Calu3 (cell line): Measurements from ENCODE around the gene COL18A1. TPM values are rescaled to one million over a fixed set of nuclear protein-coding genes. Genes with fewer than 3 reads are reported as not detected.

Source experiments
- BruUV-seq: library from RNA; stranded (reverse); fragments of 400-500 nt; replicated peaks from 2 replicates; lab custom pipeline; 2021; lab: Mats Ljungman, UMichigan
- CTCF ChIA-PET: fragments of 300-600 bp; sonication (Branson Sonifier 250); formaldehyde crosslinking; loops from one replicate; lab custom pipeline; 2022; ENCODE audit warnings: antibody characterized with exemption; lab: Charles Lee
- DNase-seq: peaks from one replicate; pipeline ENCODE4 v3.0.0; 2022
- H3K27ac Mint-ChIP-seq: one replicate; pipeline ENCODE4 v1.8.0; 2022; ENCODE audit warnings: mixed read lengths; ENCODE audit not compliant: unreplicated experiment
- H3K27me3 Mint-ChIP-seq: one replicate; pipeline ENCODE4 v1.8.0; 2022; ENCODE audit warnings: mixed read lengths; ENCODE audit not compliant: unreplicated experiment
- H3K36me3 Mint-ChIP-seq: one replicate; pipeline ENCODE4 v1.8.0; 2022; ENCODE audit warnings: mild to moderate bottlenecking, moderate library complexity, mixed read lengths; ENCODE audit not compliant: insufficient read depth, unreplicated experiment
- H3K4me1 Mint-ChIP-seq: one replicate; pipeline ENCODE4 v1.8.0; 2022; ENCODE audit warnings: mild to moderate bottlenecking, low read depth, mixed read lengths; ENCODE audit not compliant: unreplicated experiment
- H3K4me3 Mint-ChIP-seq: one replicate; pipeline ENCODE4 v1.8.0; 2022; ENCODE audit warnings: mild to moderate bottlenecking, low read depth, moderate library complexity, mixed read lengths; ENCODE audit not compliant: unreplicated experiment
- H3K9me3 Mint-ChIP-seq: one replicate; pipeline ENCODE4 v1.8.0; 2022; ENCODE audit warnings: low read depth, mixed read lengths; ENCODE audit not compliant: unreplicated experiment
- intact Hi-C: fragments of 100-400 bp; cut with micrococcal nuclease; formaldehyde crosslinking; loops from one replicate; pipeline ENCODE4 v1.10.0; 2022; ENCODE audit not compliant: unreplicated experiment
- total RNA-seq: library from RNA; stranded (reverse); gene quantifications from 2 replicates; pipeline ENCODE4 v1.2.3, GENCODE V29; 2022
- TF ChIP-seq, protein P1 (sequence below): fragments of 200-600 bp; IDR thresholded peaks from one replicate; pipeline ENCODE4 v1.8.0; 2022; ENCODE audit warnings: antibody characterized with exemption; ENCODE audit not compliant: unreplicated experiment

COL18A1 gene
- total RNA-seq, 1 experiment from 2014 or later: 82.9 TPM

DNA sequence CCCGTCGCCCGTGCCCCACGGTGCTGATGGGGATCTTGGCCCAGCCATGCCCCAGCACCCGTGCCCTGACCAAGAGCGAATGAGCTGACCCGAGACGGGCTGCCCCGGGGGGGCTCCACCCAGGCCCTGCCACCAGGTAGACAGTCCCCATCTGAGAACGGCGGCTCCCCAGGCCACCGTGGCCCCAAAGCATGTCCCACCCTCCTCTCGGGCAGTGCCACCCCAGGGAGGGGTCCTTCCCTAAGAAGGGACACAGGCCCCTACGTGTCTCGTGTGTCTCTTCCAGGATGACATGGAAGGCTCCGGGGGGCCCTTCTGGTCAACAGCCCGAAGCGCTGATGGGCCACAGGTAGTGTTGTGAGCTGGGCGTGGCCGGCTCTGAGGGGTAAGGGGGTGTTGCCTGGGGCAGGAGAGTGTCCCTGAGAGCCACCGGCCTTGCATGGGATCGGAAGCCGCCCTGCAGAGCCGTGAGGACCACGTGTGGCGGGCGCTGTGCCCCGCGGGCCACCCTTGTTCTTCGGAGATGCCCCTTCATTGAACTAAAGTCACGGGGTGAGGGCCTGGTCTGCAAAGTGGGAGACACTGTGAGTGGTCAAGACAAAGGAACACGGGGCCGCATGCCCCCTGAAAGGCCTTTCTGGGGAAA lies 82.3 kb downstream of the COL18A1 start:
- TF ChIP-seq, protein P1, sequence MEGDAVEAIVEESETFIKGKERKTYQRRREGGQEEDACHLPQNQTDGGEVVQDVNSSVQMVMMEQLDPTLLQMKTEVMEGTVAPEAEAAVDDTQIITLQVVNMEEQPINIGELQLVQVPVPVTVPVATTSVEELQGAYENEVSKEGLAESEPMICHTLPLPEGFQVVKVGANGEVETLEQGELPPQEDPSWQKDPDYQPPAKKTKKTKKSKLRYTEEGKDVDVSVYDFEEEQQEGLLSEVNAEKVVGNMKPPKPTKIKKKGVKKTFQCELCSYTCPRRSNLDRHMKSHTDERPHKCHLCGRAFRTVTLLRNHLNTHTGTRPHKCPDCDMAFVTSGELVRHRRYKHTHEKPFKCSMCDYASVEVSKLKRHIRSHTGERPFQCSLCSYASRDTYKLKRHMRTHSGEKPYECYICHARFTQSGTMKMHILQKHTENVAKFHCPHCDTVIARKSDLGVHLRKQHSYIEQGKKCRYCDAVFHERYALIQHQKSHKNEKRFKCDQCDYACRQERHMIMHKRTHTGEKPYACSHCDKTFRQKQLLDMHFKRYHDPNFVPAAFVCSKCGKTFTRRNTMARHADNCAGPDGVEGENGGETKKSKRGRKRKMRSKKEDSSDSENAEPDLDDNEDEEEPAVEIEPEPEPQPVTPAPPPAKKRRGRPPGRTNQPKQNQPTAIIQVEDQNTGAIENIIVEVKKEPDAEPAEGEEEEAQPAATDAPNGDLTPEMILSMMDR: no peak
- Mint-ChIP-seq H3K27me3 (no peaks in the 10 kb centered on the region), H3K4me1 (no peaks in the 10 kb centered on the region), H3K4me3 (no peak overlapping the region), H3K36me3 (peaks cover 13% of the 10 kb centered on the region), H3K27ac (no peak overlapping the region), H3K9me3 (no peaks in the 10 kb centered on the region)
- intact Hi-C loops: no loop called here
- CTCF ChIA-PET: interaction anchor here (0.6 kb wide), 1 partner anchor 9 kb away, joined by 3 read pairs; no protein-coding TSS in a partner anchor
- DNase-seq: no peak
- BruUV-seq: no TSS peak

GRCh38 chr21:45487891-45488600 lies 83.1 kb downstream of the COL18A1 start:
- no peak overlapping the region for H3K27ac Mint-ChIP-seq
- no TSS peak for BruUV-seq
- no peaks in the 10 kb centered on the region for H3K9me3 Mint-ChIP-seq
- intact Hi-C loops: no loop called here
- TF ChIP-seq, protein P1: no peak
- no peaks in the 10 kb centered on the region for H3K4me1 Mint-ChIP-seq
- no peak overlapping the region for H3K4me3 Mint-ChIP-seq
- peaks cover 18% of the 10 kb centered on the region for H3K36me3 Mint-ChIP-seq
- no peak for DNase-seq
- H3K27me3 Mint-ChIP-seq: no peaks in the 10 kb centered on the region
- CTCF ChIA-PET: interaction anchor here (0.6 kb wide), 1 partner anchor 10 kb away, joined by 3 read pairs; no protein-coding TSS in a partner anchor

DNA sequence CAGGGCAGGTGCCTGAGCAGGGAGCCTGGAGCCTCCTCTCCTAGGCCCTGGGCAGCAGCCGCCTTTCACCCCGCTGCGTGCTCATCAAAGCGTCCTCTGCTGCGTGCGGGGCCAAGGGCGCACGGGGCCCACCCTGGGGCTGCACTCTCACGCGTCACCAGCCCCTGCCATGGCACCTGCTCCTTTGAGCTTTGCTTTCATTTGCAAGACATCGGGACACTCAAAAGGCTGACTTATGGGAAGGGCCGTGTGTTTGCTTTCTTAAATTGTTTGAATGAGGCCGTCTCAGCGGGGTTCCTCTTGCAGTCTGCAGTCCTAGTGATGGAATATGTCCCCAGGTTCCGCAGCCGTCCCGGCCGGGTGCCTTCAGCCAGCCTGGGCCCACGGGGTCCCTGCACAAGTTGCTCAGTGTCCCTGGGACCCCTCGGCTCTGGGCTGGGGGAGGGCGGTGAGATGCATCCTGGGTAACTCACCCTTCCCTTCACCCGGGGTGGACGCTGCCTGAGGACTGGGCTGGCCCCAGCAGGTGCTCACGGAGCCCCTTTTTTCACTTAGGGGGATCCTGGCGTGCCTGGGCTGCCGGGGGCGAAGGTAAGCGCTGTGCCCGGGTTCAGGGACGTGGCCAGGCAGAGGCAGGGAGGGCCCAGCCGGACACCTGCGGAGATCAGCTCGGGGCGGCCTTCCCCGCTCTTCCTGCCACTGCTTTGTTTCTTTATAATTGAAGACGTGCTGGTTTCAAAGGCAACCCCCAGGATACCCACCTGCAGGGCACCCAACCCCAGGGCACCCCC lies 84.2 kb downstream of the COL18A1 start:
- TF ChIP-seq, protein P1: no peak
- intact Hi-C loops: no loop called here
- Mint-ChIP-seq H3K4me1 (no peaks in the 10 kb centered on the region), H3K36me3 (peaks cover 16% of the 10 kb centered on the region), H3K27ac (no peak overlapping the region), H3K4me3 (no peak overlapping the region), H3K9me3 (no peaks in the 10 kb centered on the region), H3K27me3 (no peaks in the 10 kb centered on the region)
- CTCF ChIA-PET: no interaction called here
- no TSS peak for BruUV-seq
- DNase-seq: no peak

DNA sequence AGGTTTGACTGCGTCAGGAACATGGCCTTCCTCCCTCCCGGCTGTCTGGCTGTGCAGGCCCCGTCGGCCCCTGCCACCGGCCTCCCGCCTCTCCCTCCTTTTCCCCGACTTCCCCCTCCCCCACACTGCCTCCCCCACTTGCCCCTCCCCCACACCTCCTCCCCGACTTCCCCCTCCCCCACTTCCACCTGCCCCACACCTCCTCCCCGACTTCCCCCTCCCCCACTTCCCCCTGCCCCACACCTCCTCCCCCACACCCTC lies 84.7 kb downstream of the COL18A1 start:
- Mint-ChIP-seq H3K27ac (no peak overlapping the region), H3K9me3 (no peaks in the 10 kb centered on the region), H3K4me3 (no peak overlapping the region), H3K27me3 (no peaks in the 10 kb centered on the region), H3K4me1 (no peaks in the 10 kb centered on the region), H3K36me3 (peaks cover 11% of the 10 kb centered on the region)
- CTCF ChIA-PET: no interaction called here
- TF ChIP-seq, protein P1: no peak
- intact Hi-C loops: no loop called here
- no peak for DNase-seq
- no TSS peak for BruUV-seq
